ENCODE measurements around the gene ARHGAP4.

The ARHGAP4 gene

GRCh38 chrX:153961292-153961691 lies 35.2 kb upstream of the ARHGAP4 start:
- Histone ChIP-seq H3K4me3 (ENCODE audit: insufficient read length, low read depth) (no peak overlapping the region), H3K36me3 (ENCODE audit: insufficient read depth, insufficient read length, low read length) (peaks cover 83% of the 10 kb centered on the region)

GRCh38 chrX:153960786-153961185 lies 34.7 kb upstream of the ARHGAP4 start:
- no peak overlapping the region for H3K4me3 ChIP-seq (ENCODE audit: insufficient read length, low read depth)
- H3K4me1 ChIP-seq (ENCODE audit: insufficient read depth, insufficient read length) = no peaks in the 10 kb centered on the region
- no peaks in the 10 kb centered on the region for H3K9me3 ChIP-seq (ENCODE audit: insufficient read depth, low read length)
- H3K9ac ChIP-seq (ENCODE audit: insufficient read length, low read depth) = no peak overlapping the region
- TF ChIP-seq YY1 (IDR thresholded peaks at IDR 0.05; ENCODE audit: insufficient read depth, insufficient read length) (no peak), SUZ12 (IDR thresholded peaks at IDR 0.05; ENCODE audit: extremely low read depth, insufficient read depth, insufficient read length) (no peak), ZNF274 (IDR thresholded peaks at IDR 0.05; ENCODE audit: low read depth, low read length) (no peak)
- DNase-seq (ENCODE audit: low read depth, low spot score) = no peak
- peaks cover 88% of the 10 kb centered on the region for H3K36me3 ChIP-seq (ENCODE audit: insufficient read depth, insufficient read length, low read length)
- H3K27me3 ChIP-seq (ENCODE audit: insufficient read depth, insufficient read length) = no peaks in the 10 kb centered on the region

More at GRCh38 chrX:153961292-153961691, 35.2 kb upstream of the ARHGAP4 start:
- H3K9me3 ChIP-seq (ENCODE audit: insufficient read depth, low read length) = no peaks in the 10 kb centered on the region
- H3K27me3 ChIP-seq (ENCODE audit: insufficient read depth, insufficient read length) = no peaks in the 10 kb centered on the region
- no peaks in the 10 kb centered on the region for H3K4me1 ChIP-seq (ENCODE audit: insufficient read depth, insufficient read length)
- DNase-seq (ENCODE audit: low read depth, low spot score) = no peak
- TF ChIP-seq ZNF274 (IDR thresholded peaks at IDR 0.05; ENCODE audit: low read depth, low read length) (no peak), YY1 (IDR thresholded peaks at IDR 0.05; ENCODE audit: insufficient read depth, insufficient read length) (no peak), SUZ12 (IDR thresholded peaks at IDR 0.05; ENCODE audit: extremely low read depth, insufficient read depth, insufficient read length) (no peak)
- no peak overlapping the region for H3K9ac ChIP-seq (ENCODE audit: insufficient read length, low read depth)

- Histone ChIP-seq H3K36me3 (ENCODE audit: insufficient read depth, insufficient read length, low read length) (peaks cover 92% of the 10 kb centered on the region), H3K9ac (ENCODE audit: insufficient read length, low read depth) (no peak overlapping the region), H3K27me3 (ENCODE audit: insufficient read depth, insufficient read length) (no peaks in the 10 kb centered on the region), H3K4me1 (ENCODE audit: insufficient read depth, insufficient read length) (no peaks in the 10 kb centered on the region), H3K4me3 (ENCODE audit: insufficient read length, low read depth) (no peak overlapping the region), H3K9me3 (ENCODE audit: insufficient read depth, low read length) (no peaks in the 10 kb centered on the region)
- no peak for TF ChIP-seq ZNF274 (IDR thresholded peaks at IDR 0.05; ENCODE audit: low read depth, low read length)
- no peak for TF ChIP-seq SUZ12 (IDR thresholded peaks at IDR 0.05; ENCODE audit: extremely low read depth, insufficient read depth, insufficient read length)
- no peak for TF ChIP-seq YY1 (IDR thresholded peaks at IDR 0.05; ENCODE audit: insufficient read depth, insufficient read length)
- no peak for DNase-seq (ENCODE audit: low read depth, low spot score)
Measured at GRCh38 chrX:153960077-153960476, 34.0 kb upstream of the ARHGAP4 start.

GRCh38 chrX:153959649-153960048 lies 33.6 kb upstream of the ARHGAP4 start:
- H3K4me3 ChIP-seq (ENCODE audit: insufficient read length, low read depth) = no peak overlapping the region
- H3K36me3 ChIP-seq (ENCODE audit: insufficient read depth, insufficient read length, low read length) = peaks cover 92% of the 10 kb centered on the region
- H3K9me3 ChIP-seq (ENCODE audit: insufficient read depth, low read length) = no peaks in the 10 kb centered on the region
- no peak for DNase-seq (ENCODE audit: low read depth, low spot score)
- TF ChIP-seq ZNF274 (IDR thresholded peaks at IDR 0.05; ENCODE audit: low read depth, low read length) (no peak), YY1 (IDR thresholded peaks at IDR 0.05; ENCODE audit: insufficient read depth, insufficient read length) (no peak)
- no peaks in the 10 kb centered on the region for H3K4me1 ChIP-seq (ENCODE audit: insufficient read depth, insufficient read length)
- no peaks in the 10 kb centered on the region for H3K27me3 ChIP-seq (ENCODE audit: insufficient read depth, insufficient read length)
- no peak overlapping the region for H3K9ac ChIP-seq (ENCODE audit: insufficient read length, low read depth)

- no peak for DNase-seq (ENCODE audit: low read depth, low spot score)
- no peak for TF ChIP-seq YY1 (IDR thresholded peaks at IDR 0.05; ENCODE audit: insufficient read depth, insufficient read length)
- no peak for TF ChIP-seq SUZ12 (IDR thresholded peaks at IDR 0.05; ENCODE audit: extremely low read depth, insufficient read depth, insufficient read length)
- no peak for TF ChIP-seq ZNF274 (IDR thresholded peaks at IDR 0.05; ENCODE audit: low read depth, low read length)
- no peak overlapping the region for H3K4me3 ChIP-seq (ENCODE audit: insufficient read length, low read depth)
- peaks cover 92% of the 10 kb centered on the region for H3K36me3 ChIP-seq (ENCODE audit: insufficient read depth, insufficient read length, low read length)
- H3K27me3 ChIP-seq (ENCODE audit: insufficient read depth, insufficient read length) = no peaks in the 10 kb centered on the region
- H3K4me1 ChIP-seq (ENCODE audit: insufficient read depth, insufficient read length) = no peaks in the 10 kb centered on the region
- no peaks in the 10 kb centered on the region for H3K9me3 ChIP-seq (ENCODE audit: insufficient read depth, low read length)
- no peak overlapping the region for H3K9ac ChIP-seq (ENCODE audit: insufficient read length, low read depth)
Measured at GRCh38 chrX:153958605-153959004, 32.5 kb upstream of the ARHGAP4 start.

DNA sequence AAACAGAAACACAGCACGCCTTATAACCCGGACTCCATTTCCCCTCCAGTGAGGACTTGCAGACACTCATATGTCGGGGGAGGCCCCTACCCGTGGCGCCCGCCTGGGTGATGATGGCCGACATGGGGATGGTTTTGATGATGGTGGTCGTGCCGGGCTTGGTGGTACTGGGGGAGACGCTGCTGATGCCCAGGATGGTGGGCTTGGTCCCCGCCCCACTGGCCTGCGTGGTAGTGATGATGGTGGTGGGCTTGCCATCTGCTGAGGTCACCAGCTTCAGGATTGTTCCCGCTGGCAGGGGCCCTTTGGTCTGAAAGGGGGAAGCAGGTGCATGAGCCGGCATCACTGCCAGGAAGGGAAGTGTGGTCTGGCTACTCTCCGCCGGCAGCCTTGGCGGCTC lies 31.2 kb upstream of the ARHGAP4 start:
- no peak for TF ChIP-seq YY1 (IDR thresholded peaks at IDR 0.05; ENCODE audit: insufficient read depth, insufficient read length)
- no peak for TF ChIP-seq ZNF274 (IDR thresholded peaks at IDR 0.05; ENCODE audit: low read depth, low read length)
- no peak for TF ChIP-seq SUZ12 (IDR thresholded peaks at IDR 0.05; ENCODE audit: extremely low read depth, insufficient read depth, insufficient read length)
- no peak for DNase-seq (ENCODE audit: low read depth, low spot score)
- H3K9ac ChIP-seq (ENCODE audit: insufficient read length, low read depth) = no peak overlapping the region
- H3K27me3 ChIP-seq (ENCODE audit: insufficient read depth, insufficient read length) = no peaks in the 10 kb centered on the region
- H3K4me3 ChIP-seq (ENCODE audit: insufficient read length, low read depth) = no peak overlapping the region
- peaks cover 92% of the 10 kb centered on the region for H3K36me3 ChIP-seq (ENCODE audit: insufficient read depth, insufficient read length, low read length)
- no peaks in the 10 kb centered on the region for H3K9me3 ChIP-seq (ENCODE audit: insufficient read depth, low read length)
- H3K4me1 ChIP-seq (ENCODE audit: insufficient read depth, insufficient read length) = no peaks in the 10 kb centered on the region

GRCh38 chrX:153956044-153956907 lies 30.2 kb upstream of the ARHGAP4 start:
- no peaks in the 10 kb centered on the region for H3K27me3 ChIP-seq (ENCODE audit: insufficient read depth, insufficient read length)
- H3K9ac ChIP-seq (ENCODE audit: insufficient read length, low read depth) = no peak overlapping the region
- TF ChIP-seq YY1 (IDR thresholded peaks at IDR 0.05; ENCODE audit: insufficient read depth, insufficient read length) (no peak), ZNF274 (IDR thresholded peaks at IDR 0.05; ENCODE audit: low read depth, low read length) (no peak), SUZ12 (IDR thresholded peaks at IDR 0.05; ENCODE audit: extremely low read depth, insufficient read depth, insufficient read length) (no peak)
- H3K9me3 ChIP-seq (ENCODE audit: insufficient read depth, low read length) = no peaks in the 10 kb centered on the region
- no peaks in the 10 kb centered on the region for H3K4me1 ChIP-seq (ENCODE audit: insufficient read depth, insufficient read length)
- no peak for DNase-seq (ENCODE audit: low read depth, low spot score)
- H3K36me3 ChIP-seq (ENCODE audit: insufficient read depth, insufficient read length, low read length) = peaks cover 92% of the 10 kb centered on the region
- no peak overlapping the region for H3K4me3 ChIP-seq (ENCODE audit: insufficient read length, low read depth)

Data from NT2/D1 (cell line).